ENCODE data around the gene EPHA6.
"Not testable (repeated sequence)": the region's sequence is repeated elsewhere in the genome, so short reads cannot be mapped to it uniquely, and the experiment has no call there.

EPHA6 gene

DNA sequence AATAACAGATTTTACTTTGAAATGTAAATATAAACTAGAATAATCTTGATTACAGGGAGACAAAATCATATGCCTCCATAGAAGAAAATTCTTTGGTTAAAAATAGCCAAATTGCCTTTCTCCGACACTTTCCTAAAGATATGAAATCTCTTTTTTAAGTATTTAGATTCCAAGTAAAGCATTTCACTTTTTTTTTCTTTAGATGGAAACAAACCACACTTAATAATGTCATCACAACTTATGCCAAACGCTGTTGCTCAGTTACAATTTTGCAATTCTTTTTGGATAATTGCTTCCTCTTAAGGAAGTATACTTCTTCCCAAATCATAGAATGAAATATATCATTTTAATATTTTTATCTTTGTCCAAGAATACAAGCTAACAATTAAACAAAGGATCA lies 656.1 kb downstream of the EPHA6 start:
- no peak for DNase-seq (ENCODE audit: low read depth)

DNA sequence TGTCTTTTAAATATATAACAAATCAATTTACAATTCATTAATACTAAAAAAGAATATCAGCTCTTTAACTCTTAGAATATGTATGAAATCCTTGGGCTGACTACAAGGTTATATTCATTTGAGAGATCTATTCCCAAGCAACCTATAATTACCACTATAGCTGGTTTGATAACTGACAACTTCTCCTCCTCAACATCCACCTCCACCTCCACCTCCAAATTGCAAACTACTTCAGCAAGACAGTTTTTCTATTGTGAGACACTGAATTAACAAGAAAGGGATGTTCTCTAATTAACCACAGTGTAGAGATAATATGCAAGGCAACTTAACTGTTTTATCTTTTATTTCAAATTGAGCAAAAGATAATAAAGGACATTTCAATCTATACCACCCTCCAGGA lies 665.3 kb downstream of the EPHA6 start:
- DNase-seq (ENCODE audit: low read depth): no peak

DNA sequence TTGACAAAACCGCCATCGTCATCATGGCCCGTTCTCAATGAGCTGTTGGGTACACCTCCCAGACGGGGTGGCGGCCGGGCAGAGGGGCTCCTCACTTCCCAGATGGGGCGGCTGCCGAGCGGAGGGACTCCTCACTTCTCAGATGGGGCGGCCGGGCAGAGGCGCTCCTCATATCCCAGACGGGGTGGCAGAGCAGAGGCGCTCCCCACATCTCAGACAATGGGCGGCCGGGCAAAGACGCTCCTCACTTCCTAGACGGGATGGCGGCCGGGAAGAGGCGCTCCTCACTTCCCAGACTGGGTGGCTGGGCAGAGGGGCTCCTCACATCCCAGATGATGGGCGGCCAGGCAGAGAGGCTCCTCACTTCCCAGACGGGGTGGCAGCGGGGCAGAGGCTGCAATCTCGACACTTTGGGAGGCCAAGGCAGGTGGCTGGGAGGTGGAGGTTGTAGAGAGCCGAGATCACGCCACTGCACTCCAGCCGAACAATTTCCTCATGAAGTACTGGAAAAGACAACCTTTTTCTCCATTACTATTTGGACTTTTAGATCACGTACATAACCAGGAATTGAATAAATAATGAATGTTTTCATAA lies 666.4 kb downstream of the EPHA6 start:
- DNase-seq (ENCODE audit: low read depth): not testable (repeated sequence)

- no peak for DNase-seq (ENCODE audit: low read depth)
Observed at GRCh38 chr3:97481416-97481815, 667.0 kb downstream of the EPHA6 start.

GRCh38 chr3:97485206-97485605 lies 670.8 kb downstream of the EPHA6 start:
- no peak for DNase-seq (ENCODE audit: low read depth)

- DNase-seq (ENCODE audit: low read depth): no peak
Observed at GRCh38 chr3:97487587-97487986, 673.2 kb downstream of the EPHA6 start.

DNA sequence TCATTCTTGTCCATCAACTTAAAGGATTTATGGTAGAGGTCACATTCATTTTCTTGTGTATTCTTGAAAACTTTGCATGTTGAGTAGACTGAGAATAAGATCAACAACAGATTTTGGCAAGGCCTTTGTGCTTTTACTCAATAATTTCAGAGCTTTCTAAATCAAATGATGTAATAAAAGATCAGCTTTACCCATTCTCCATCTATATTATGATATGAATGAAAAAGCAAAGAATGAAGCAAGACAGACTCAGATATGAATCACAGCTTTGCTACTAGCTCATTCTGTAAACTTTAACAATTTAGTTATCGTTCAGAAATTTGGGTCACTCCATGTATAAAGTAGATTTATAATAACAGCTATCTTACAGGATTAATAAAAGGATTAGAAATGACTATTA lies 674.3 kb downstream of the EPHA6 start:
- no peak for DNase-seq (ENCODE audit: low read depth)

DNA sequence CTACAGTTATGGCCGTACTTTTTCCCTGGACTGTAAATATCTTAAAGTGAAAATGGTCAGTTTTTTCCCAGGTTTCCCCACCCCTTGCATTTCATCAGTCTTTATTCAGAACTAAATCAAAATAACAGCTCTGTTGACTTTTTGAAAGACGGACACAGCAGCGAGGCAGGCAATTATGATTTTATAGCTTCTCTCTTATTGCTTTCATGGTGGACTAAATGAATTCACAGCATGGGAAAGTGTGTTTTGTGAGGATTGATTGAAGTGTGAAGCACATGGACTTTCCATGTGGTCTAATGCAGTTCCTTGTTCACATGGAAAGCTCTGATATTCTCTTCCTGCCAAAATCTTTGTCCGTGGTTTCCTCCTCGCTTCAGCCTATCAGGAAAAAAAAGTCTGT lies 681.5 kb downstream of the EPHA6 start:
- no peak for DNase-seq (ENCODE audit: low read depth)

GRCh38 chr3:97497138-97497537 lies 682.7 kb downstream of the EPHA6 start:
- DNase-seq (ENCODE audit: low read depth): no peak

GRCh38 chr3:97504463-97504862 lies 690.1 kb downstream of the EPHA6 start:
- no peak for DNase-seq (ENCODE audit: low read depth)

GRCh38 chr3:97510795-97511194 lies 696.4 kb downstream of the EPHA6 start:
- DNase-seq (ENCODE audit: low read depth): no peak

GRCh38 chr3:97515076-97515475 lies 700.7 kb downstream of the EPHA6 start:
- no peak for DNase-seq (ENCODE audit: low read depth)

DNA sequence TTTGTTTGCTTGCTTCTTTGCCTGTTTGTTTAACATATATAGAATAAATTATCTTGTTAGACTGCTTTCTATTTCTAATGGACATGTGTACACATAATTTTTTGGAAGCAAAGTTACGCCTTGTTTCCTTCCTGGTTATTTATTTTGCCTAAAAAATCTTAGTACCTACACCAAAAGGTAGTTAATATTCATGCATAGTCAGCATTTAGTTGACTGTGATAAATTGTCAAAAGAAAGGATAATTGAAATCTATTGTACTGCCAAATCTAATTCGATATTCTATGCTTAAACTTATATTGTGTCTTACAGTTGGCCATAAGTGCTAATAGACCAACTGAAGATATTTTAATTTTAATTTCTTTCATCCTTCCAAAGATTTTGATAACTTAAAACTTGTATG lies 716.3 kb downstream of the EPHA6 start:
- DNase-seq (ENCODE audit: low read depth): no peak

- DNase-seq (ENCODE audit: low read depth): not testable (repeated sequence)
Observed at GRCh38 chr3:97547573-97547972, 733.2 kb downstream of the EPHA6 start.

GRCh38 chr3:97550408-97550807 lies 736.0 kb downstream of the EPHA6 start:
- no peak for DNase-seq (ENCODE audit: low read depth)

- no peak for DNase-seq (ENCODE audit: low read depth)
Observed at GRCh38 chr3:97552186-97552585, 737.8 kb downstream of the EPHA6 start.

DNA sequence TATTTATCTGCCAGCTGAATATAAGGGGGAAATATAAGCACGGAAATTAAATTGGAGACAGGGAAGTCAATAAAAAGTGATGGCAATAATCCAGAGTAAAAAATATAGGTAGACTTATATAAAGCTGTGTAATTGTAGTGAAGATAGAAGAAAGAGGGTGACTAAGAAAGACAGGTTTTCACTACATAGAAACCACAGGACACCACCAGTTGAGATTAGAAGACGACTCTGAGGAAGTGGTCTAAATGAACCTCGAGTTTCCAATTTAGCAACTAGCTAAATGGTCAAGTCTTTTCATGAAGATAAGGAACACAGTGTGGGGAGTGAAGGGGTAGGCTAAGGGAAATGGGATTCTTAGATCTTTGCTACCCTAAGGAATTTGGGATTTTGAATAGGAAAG lies 761.3 kb downstream of the EPHA6 start:
- DNase-seq (ENCODE audit: low read depth): no peak

- DNase-seq (ENCODE audit: low read depth): no peak
Observed at GRCh38 chr3:97576221-97576620, 761.8 kb downstream of the EPHA6 start.

GRCh38 chr3:97579365-97579764 lies 765.0 kb downstream of the EPHA6 start:
- DNase-seq (ENCODE audit: low read depth): no peak

GRCh38 chr3:97610626-97611025 lies 796.2 kb downstream of the EPHA6 start:
- no peak for DNase-seq (ENCODE audit: low read depth)

DNA sequence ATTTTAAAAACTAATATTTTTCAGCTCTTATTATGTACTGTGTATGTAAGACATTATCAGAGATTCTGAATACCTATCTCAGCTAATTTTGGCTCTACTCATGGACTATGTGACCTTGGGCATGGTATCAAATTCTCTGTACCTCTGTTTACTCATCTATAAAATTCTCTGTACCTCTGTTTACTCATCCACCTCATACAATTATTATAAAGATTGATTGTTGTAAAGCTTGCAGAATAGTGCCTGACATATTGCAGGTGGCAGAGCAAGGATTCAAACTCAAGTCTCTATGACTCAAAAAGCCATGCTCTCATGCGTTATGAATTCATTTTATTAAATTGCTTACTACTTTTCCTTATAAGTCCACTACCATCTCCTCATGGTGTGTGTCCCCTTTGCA lies 798.2 kb downstream of the EPHA6 start:
- DNase-seq (ENCODE audit: low read depth): no peak

DNA sequence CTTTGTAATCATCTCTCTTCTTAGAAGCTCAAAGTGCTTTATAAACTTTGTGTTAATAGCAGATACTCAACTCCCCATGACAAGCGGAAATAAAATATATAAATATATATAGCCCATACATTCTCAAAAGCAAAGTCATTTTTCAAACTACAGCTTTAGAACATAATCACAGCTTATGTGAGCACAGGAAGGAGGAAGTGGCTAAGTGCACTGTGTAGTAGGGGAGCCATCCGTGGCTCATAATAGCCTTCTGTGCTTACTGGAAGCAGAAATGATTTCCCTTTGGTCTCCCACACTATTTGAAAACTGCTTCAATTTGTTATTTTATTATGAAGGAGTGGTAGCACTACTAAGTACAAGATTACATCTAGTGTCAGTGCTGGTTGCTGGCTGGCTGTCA lies 798.7 kb downstream of the EPHA6 start:
- DNase-seq (ENCODE audit: low read depth): no peak

DNA sequence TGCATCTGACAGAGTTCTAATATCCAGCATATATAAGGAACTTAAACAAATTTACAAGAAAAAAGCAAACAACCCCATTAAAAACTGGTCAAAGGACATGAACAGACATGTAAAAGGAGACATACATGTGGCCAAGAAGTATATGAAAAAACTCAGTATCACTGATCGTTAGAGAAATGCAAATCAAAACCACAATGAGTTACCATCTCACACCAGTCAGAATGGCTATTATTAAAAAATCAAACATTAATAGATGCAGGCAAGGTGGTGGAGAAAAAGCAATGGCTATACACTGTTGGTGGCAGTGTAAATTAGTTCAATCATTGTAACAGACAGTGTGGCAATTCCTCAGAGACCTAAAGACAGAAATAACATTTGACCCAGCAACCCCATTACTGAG lies 806.1 kb downstream of the EPHA6 start:
- not testable (repeated sequence) for DNase-seq (ENCODE audit: low read depth)

GRCh38 chr3:97636465-97636864 lies 822.1 kb downstream of the EPHA6 start:
- no peak for DNase-seq (ENCODE audit: low read depth)

DNA sequence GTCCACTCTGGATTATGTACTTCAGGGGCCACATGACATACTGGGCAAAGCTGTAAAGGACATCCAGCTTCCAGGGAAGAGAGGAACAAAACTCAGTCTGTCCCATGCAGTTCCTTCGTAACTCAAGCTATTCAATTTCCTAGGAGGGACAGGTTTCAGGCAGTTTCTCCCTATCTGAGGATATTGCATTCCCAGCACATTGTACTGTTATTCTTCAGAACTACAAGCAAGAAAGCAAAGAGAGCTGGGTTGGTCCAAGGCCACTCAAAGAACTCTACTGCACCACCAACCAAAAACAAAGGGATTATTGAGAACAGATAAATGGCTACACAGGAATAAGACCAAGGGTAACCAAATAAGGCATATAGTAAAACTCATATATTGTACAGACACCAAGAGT lies 832.5 kb downstream of the EPHA6 start:
- no peak for DNase-seq (ENCODE audit: low read depth)

All from stimulated activated CD8-positive, alpha-beta memory T cell treated with anti-CD3 and anti-CD28 coated beads, Interleukin-7, amount 100 ng/mL, for 24 hours (primary cell).